Measurements from ENCODE around the gene ADAMTS17. TPM values are rescaled to one million over a fixed set of nuclear protein-coding genes. Genes with fewer than 3 reads are reported as not detected.

The ADAMTS17 gene
- total RNA-seq, 1 experiment from 2014 or later: 4.2 TPM

DNA sequence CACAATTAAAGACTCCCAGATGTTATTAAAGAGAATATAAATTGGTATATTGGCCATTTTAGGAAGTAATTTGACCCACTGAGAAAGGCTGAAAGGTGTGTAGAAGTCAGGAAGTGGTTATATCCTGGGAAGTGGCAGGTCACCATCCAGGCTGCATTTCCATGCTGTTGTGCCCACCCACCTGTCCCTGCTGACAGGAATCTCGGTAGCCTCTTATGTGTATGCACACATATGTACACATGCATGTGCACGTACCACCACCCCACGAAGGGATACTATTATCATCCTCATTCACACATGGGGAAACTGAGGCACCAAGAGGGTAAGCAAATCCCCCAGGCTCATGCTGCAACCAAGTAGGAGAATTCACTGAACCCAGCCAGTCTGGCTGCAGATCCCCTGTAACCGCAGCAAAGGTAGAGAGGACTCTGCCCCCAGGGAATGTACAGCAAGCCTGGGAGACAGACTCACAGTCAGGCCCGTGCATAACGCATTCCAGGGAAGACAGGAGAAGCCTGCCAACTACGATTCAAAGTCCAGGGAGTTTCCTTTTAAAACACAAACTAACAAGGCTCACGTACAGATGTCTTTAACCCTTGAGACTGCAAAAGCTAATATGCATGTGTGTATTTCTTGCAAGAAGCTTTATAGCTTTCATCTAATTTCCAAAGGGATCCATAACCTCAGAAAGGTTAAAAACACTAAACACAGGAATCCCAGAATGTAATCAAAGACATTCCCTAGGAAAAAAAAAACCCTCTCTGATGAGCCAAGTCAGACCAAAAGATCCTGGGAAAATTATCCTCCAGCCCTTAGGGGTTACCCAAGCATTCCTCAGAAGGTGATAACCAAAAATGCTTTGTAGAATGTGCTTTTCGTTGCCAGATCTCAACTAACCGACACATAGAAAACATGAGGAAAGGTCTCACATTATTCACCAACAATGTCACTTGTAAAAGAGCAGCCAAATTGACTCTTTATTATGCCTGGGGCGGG, 129.6 kb downstream of the ADAMTS17 start (continued):
- no peak for TF ChIP-seq ZNF274 (IDR thresholded peaks at IDR 0.05; ENCODE audit: low read depth, low read length)

DNA sequence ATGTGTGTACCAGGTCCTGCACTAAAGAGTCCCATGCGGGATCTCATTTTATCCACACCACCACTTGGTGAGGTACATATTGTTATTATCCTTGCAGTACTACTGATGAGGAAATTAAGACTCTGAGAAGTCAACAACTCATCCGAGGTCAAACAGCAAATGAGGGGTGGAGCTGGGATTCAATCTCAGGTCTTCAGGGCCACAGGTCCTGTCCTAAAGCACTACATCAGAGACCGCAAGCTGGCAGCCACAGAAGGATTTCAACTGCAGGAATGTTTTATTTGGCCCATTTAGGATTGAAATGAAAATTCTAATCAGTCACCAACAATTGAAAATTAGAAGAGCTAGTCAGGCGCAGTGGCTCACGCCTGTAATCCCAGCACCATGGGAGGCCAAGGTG, 131.4 kb downstream of the ADAMTS17 start:
- Histone ChIP-seq H4K20me1 (ENCODE audit: insufficient read depth) (no peaks in the 10 kb centered on the region), H3K4me2 (ENCODE audit: low read length) (no peak overlapping the region), H3K27me3 (ENCODE audit: insufficient read depth, low read length) (no peaks in the 10 kb centered on the region), H3K27ac (ENCODE audit: low read depth, low read length) (no peak overlapping the region), H3K4me1 (ENCODE audit: control insufficient read depth in 1 of 2, insufficient read depth in 2 of 2, low read length in 2 of 2) (no peaks in the 10 kb centered on the region), H2AFZ (ENCODE audit: low read depth, low read length, poor library complexity, severe bottlenecking) (no peak overlapping the region), H3K9me2 (ENCODE audit: insufficient read depth) (no peaks in the 10 kb centered on the region), H3K9me3 (ENCODE audit: control insufficient read depth in 1 of 2, insufficient read depth in 1 of 2, low read depth in 1 of 2, low read length in 2 of 2) (no peaks in the 10 kb centered on the region), H3K36me3 (ENCODE audit: control insufficient read depth in 1 of 2, insufficient read depth in 2 of 2, low read length in 2 of 2) (no peaks in the 10 kb centered on the region), H3K79me2 (ENCODE audit: insufficient read depth, low read length) (no peaks in the 10 kb centered on the region), H3K9ac (ENCODE audit: low read length) (no peak overlapping the region), H3K4me3 (replicated peaks in 1 of 2; ENCODE audit: low read depth in 1 of 2, low read length in 2 of 2) (no peak overlapping the region)
- intact Hi-C loops (cut with micrococcal nuclease): no loop called here
- TF ChIP-seq POLR2AphosphoS5 (IDR thresholded peaks at IDR 0.05; ENCODE audit: low read depth, low read length): no peak
- TF ChIP-seq RAD21 (IDR thresholded peaks at IDR 0.05; ENCODE audit: low read depth): no peak
- no peak for TF ChIP-seq SRF (IDR thresholded peaks at IDR 0.05; ENCODE audit: low read depth)
- TF ChIP-seq EZH2phosphoT487 (IDR thresholded peaks at IDR 0.05; ENCODE audit: borderline replicate concordance): no peak
- no peak for TF ChIP-seq ELF1 (IDR thresholded peaks at IDR 0.05; ENCODE audit: borderline replicate concordance, low read depth)
- TF ChIP-seq, protein P1, sequence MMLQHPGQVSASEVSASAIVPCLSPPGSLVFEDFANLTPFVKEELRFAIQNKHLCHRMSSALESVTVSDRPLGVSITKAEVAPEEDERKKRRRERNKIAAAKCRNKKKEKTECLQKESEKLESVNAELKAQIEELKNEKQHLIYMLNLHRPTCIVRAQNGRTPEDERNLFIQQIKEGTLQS (IDR thresholded peaks at IDR 0.05): no peak
- no peak for TF ChIP-seq SIN3A (IDR thresholded peaks at IDR 0.05; ENCODE audit: low read depth)
- TF ChIP-seq MAX (IDR thresholded peaks at IDR 0.05): no peak
- no peak for TF ChIP-seq REST (IDR thresholded peaks at IDR 0.05; ENCODE audit: low read depth)
- no peak for TF ChIP-seq ZFX (IDR thresholded peaks at IDR 0.05)
- no peak for TF ChIP-seq TCF7L2 (IDR thresholded peaks at IDR 0.05; ENCODE audit: borderline replicate concordance, extremely low read depth, insufficient read depth, insufficient read length)
- no peak for TF ChIP-seq FOSL1 (IDR thresholded peaks at IDR 0.05; ENCODE audit: low read depth)
- no peak for TF ChIP-seq JUND (IDR thresholded peaks at IDR 0.05)
- no peak for TF ChIP-seq ZNF274 (IDR thresholded peaks at IDR 0.05; ENCODE audit: low read depth, low read length)
- TF ChIP-seq SP1 (IDR thresholded peaks at IDR 0.05; ENCODE audit: low read depth): no peak
- TF ChIP-seq, protein P2, sequence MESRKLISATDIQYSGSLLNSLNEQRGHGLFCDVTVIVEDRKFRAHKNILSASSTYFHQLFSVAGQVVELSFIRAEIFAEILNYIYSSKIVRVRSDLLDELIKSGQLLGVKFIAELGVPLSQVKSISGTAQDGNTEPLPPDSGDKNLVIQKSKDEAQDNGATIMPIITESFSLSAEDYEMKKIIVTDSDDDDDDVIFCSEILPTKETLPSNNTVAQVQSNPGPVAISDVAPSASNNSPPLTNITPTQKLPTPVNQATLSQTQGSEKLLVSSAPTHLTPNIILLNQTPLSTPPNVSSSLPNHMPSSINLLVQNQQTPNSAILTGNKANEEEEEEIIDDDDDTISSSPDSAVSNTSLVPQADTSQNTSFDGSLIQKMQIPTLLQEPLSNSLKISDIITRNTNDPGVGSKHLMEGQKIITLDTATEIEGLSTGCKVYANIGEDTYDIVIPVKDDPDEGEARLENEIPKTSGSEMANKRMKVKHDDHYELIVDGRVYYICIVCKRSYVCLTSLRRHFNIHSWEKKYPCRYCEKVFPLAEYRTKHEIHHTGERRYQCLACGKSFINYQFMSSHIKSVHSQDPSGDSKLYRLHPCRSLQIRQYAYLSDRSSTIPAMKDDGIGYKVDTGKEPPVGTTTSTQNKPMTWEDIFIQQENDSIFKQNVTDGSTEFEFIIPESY (IDR thresholded peaks at IDR 0.05; ENCODE audit: extremely low read depth, insufficient replicate concordance, low read length): no peak
- ChIA-PET CTCF (no interaction called here), POLR2A (no interaction called here), RAD21 (ENCODE audit: low non-redundant PET in 1 of 2, low total read pairs in 2 of 2, uncharacterized antibody in 2 of 2, unreplicated experiment in 2 of 2) (no interaction called here)
- no TSS peak for BruUV-seq (replicated peaks)
- DNase-seq (ENCODE audit: low read depth, low spot score) (no peak), ATAC-seq (no peak)

Data from HCT116 (cell line).